Smooth muscle cell (in vitro differentiated cells): ENCODE data around the gene XKR7. TPM values are rescaled to one million over a fixed set of nuclear protein-coding genes. Genes with fewer than 3 reads are reported as not detected.

Experiments
- DNase-seq: peaks from one replicate; lab custom pipeline; 2025; ENCODE audit not compliant: unreplicated experiment; lab: John Stamatoyannopoulos, UW
- H2AFZ ChIP-seq: fragments of 200-600 bp; sonication (generic); 2 replicates; pipeline ENCODE4 v1.6.0; 2016; ENCODE audit warnings: antibody characterized with exemption, low read depth, mild to moderate bottlenecking
- H3F3A ChIP-seq: fragments of 200-600 bp; sonication (generic); 2 replicates; pipeline ENCODE4 v1.6.0; 2017; ENCODE audit warnings: antibody characterized with exemption, low read depth
- H3K27ac ChIP-seq: fragments of 200-600 bp; sonication (generic); 2 replicates; pipeline ENCODE4 v1.5.1; 2016; ENCODE audit warnings: low read depth, mild to moderate bottlenecking
- H3K27me3 ChIP-seq: fragments of 200-600 bp; sonication (generic); 2 replicates; pipeline ENCODE4 v1.6.1; 2016; ENCODE audit warnings: low read depth, mild to moderate bottlenecking
- H3K36me3 ChIP-seq: fragments of 200-600 bp; sonication (generic); 2 replicates; pipeline ENCODE4 v1.5.1; 2016; ENCODE audit warnings: low read depth
- H3K4me1 ChIP-seq: fragments of 200-600 bp; sonication (generic); 2 replicates; pipeline ENCODE4 v1.5.1; 2016; ENCODE audit warnings: low read depth
- H3K4me2 ChIP-seq: fragments of 200-600 bp; sonication (generic); 2 replicates; pipeline ENCODE4 v1.6.0; 2016; ENCODE audit warnings: mild to moderate bottlenecking
- H3K4me3 ChIP-seq: fragments of 200-600 bp; sonication (generic); 2 replicates; pipeline ENCODE4 v1.5.1; 2016; ENCODE audit warnings: mild to moderate bottlenecking
- H3K79me2 ChIP-seq: fragments of 200-600 bp; sonication (generic); 2 replicates; pipeline ENCODE4 v1.6.0; 2016; ENCODE audit warnings: low read depth, mild to moderate bottlenecking
- H3K9ac ChIP-seq: fragments of 200-600 bp; sonication (generic); 2 replicates; pipeline ENCODE4 v1.6.0; 2016; ENCODE audit warnings: low read depth
- H3K9me3 ChIP-seq: fragments of 200-600 bp; sonication (generic); replicated peaks from 2 replicates; pipeline ENCODE4 v1.5.1; 2016; ENCODE audit warnings: low read depth
- H4K20me1 ChIP-seq: fragments of 200-600 bp; sonication (generic); 2 replicates; pipeline ENCODE4 v1.6.0; 2016; ENCODE audit warnings: low read depth
- CTCF ChIP-seq: fragments of 200-600 bp; sonication (generic); IDR thresholded peaks from 2 replicates; pipeline ENCODE4 v1.5.1; 2017; ENCODE audit warnings: borderline replicate concordance, mild to moderate bottlenecking, antibody characterized with exemption; ENCODE audit not compliant: insufficient read depth, poor library complexity, severe bottlenecking
- WGBS: methylation state at CpG from one replicate; pipeline ENCODE4 v1.1.7; 2016; ENCODE audit warnings: low lambda C conversion rate; 5-methylcytosine and 5-hydroxymethylcytosine counted together
- polyA plus RNA-seq: library from polyadenylated mRNA; unstranded; fragments of >200 nt; fragmentation: Nextera tagmentation; extraction: Ambion mirVana; gene quantifications from 2 replicates; pipeline ENCODE4 v1.2.1, GENCODE V29; 2016
- total RNA-seq: library from RNA; depleted of rRNA; stranded (reverse); fragments of >200 nt; gene quantifications from 2 replicates; pipeline ENCODE4 v1.2.3, GENCODE V29; 2014

The XKR7 gene
- total and polyA plus RNA-seq, 2 experiments from 2014 or later, result not detected

DNA sequence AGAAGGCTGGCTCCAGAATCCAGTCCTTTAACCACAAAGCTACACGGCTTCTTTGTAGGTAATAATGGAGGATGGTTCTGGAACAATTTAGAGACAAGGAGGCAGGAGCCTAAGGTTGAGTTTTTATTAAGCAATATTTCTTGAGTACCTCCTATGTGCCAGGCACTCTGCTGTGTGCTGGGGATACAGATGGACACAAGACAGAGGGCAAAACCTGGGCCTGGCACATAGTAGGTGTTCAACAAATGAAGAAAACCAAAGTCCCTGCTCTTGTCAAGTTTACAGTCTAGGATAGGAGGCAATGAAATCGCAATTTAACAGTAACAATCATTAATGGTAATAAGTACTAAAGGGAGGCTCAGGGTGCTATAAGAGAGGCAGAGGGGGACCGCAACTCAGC lies 59.7 kb downstream of the XKR7 start:
- whole genome bisulfite sequencing, result 93% methylated on average over 3 of the region's 3 CpGs
- H4K20me1 ChIP-seq, result no peaks in the 10 kb centered on the region
- no peak overlapping the region for H3K27ac ChIP-seq
- no peak overlapping the region for H3K9ac ChIP-seq
- H3K4me2 ChIP-seq, result no peak overlapping the region
- no peaks in the 10 kb centered on the region for H3F3A ChIP-seq
- peaks cover 24% of the 10 kb centered on the region for H3K27me3 ChIP-seq
- H2AFZ ChIP-seq, result no peak overlapping the region
- no peaks in the 10 kb centered on the region for H3K36me3 ChIP-seq
- no peaks in the 10 kb centered on the region for H3K79me2 ChIP-seq
- no peaks in the 10 kb centered on the region for H3K4me1 ChIP-seq
- no peak for TF ChIP-seq CTCF
- no peaks in the 10 kb centered on the region for H3K9me3 ChIP-seq
- no peak for DNase-seq
- no peak overlapping the region for H3K4me3 ChIP-seq

- Histone ChIP-seq H3K4me2 (no peak overlapping the region), H3K27ac (no peak overlapping the region), H3K36me3 (no peaks in the 10 kb centered on the region), H3K4me1 (no peaks in the 10 kb centered on the region), H3K9me3 (no peaks in the 10 kb centered on the region), H2AFZ (no peak overlapping the region), H3K27me3 (peaks cover 29% of the 10 kb centered on the region), H4K20me1 (no peaks in the 10 kb centered on the region), H3K9ac (no peak overlapping the region), H3K4me3 (no peak overlapping the region), H3F3A (no peaks in the 10 kb centered on the region), H3K79me2 (no peaks in the 10 kb centered on the region)
- DNase-seq, result no peak
- 56% methylated on average over 12 of the region's 12 CpGs for WGBS
- TF ChIP-seq CTCF, result no peak
These were observed 60.9 kb downstream of the XKR7 start for GRCh38 chr20:32028647-32029372.

- Histone ChIP-seq H3K4me2 (no peak overlapping the region), H3K4me1 (no peaks in the 10 kb centered on the region), H3F3A (no peaks in the 10 kb centered on the region), H2AFZ (no peak overlapping the region), H3K27me3 (peaks cover 29% of the 10 kb centered on the region), H3K27ac (no peak overlapping the region), H3K36me3 (no peaks in the 10 kb centered on the region), H3K9me3 (no peaks in the 10 kb centered on the region), H3K79me2 (no peaks in the 10 kb centered on the region), H3K4me3 (no peak overlapping the region), H4K20me1 (no peaks in the 10 kb centered on the region), H3K9ac (no peak overlapping the region)
- TF ChIP-seq CTCF, result no peak
- no peak for DNase-seq
- WGBS, result 94% methylated on average over 11 of the region's 11 CpGs
These were observed 61.6 kb downstream of the XKR7 start for GRCh38 chr20:32029561-32029960.
